ENCODE results near the gene SUMO3. TPM values are rescaled to one million over a fixed set of nuclear protein-coding genes. Genes with fewer than 3 reads are reported as not detected.

The SUMO3 gene
- total and polyA plus RNA-seq, 2 of the 4 experiments (the other 2 are of a cell fraction): 64.9 to 101 TPM

- no peak overlapping the region for H4K5ac ChIP-seq (ENCODE audit: low read depth, low read length)
- intact Hi-C loops (cut with micrococcal nuclease) (no loop called here), in situ Hi-C loops (cut with MboI; ENCODE audit: low sequenced_read_pairs) (no loop called here), dilution Hi-C loops (cut with HindIII; ENCODE audit: low sequenced_read_pairs, unreplicated experiment) (no loop called here)
- no peak overlapping the region for H3K56ac ChIP-seq (ENCODE audit: extremely low read depth, insufficient read depth, low read length)
- H3K18ac ChIP-seq (ENCODE audit: low read depth, low read length): no peak overlapping the region
- H2BK120ac ChIP-seq (ENCODE audit: low read depth, low read length): no peak overlapping the region
- no peak for ATAC-seq (ENCODE audit: low read depth)
- H2BK20ac ChIP-seq (ENCODE audit: low read depth, low read length): no peak overlapping the region
- ChIA-PET POLR2A (ENCODE audit: unreplicated experiment) (no interaction called here), CTCF (interaction anchor here (1.4 kb wide), 1 partner anchor 14 kb away, joined by 3 read pairs; no protein-coding TSS in a partner anchor)
- no peaks in the 10 kb centered on the region for H3K27me3 ChIP-seq (ENCODE audit: control insufficient read depth, insufficient read depth, low read length)
- H3K4me1 ChIP-seq (ENCODE audit: control insufficient read depth, insufficient read depth, low read length): 0 out of 2 replicates have a peak, but pooled peaks cover 2% of the 10 kb centered on the region
- H3K9me1 ChIP-seq (ENCODE audit: insufficient read depth, low read length): peaks cover 6% of the 10 kb centered on the region; the same call in 1 of the 2 replicates
- no peak overlapping the region for H2AFZ ChIP-seq (replicated peaks; ENCODE audit: low read length, poor library complexity)
- H3K36me3 ChIP-seq (ENCODE audit: control insufficient read depth, insufficient read depth, low read length): peaks cover 28% of the 10 kb centered on the region
- no peak overlapping the region for H3K4me3 ChIP-seq (ENCODE audit: insufficient read depth, low read depth, low read length)
- no peak overlapping the region for H4K8ac ChIP-seq (ENCODE audit: low read depth in 2 of 2, low read length in 2 of 2)
- BruUV-seq (replicated peaks): no TSS peak
- peaks cover 13% of the 10 kb centered on the region for H4K20me1 ChIP-seq (ENCODE audit: insufficient read depth, low read length)
- TF ChIP-seq, protein P1, sequence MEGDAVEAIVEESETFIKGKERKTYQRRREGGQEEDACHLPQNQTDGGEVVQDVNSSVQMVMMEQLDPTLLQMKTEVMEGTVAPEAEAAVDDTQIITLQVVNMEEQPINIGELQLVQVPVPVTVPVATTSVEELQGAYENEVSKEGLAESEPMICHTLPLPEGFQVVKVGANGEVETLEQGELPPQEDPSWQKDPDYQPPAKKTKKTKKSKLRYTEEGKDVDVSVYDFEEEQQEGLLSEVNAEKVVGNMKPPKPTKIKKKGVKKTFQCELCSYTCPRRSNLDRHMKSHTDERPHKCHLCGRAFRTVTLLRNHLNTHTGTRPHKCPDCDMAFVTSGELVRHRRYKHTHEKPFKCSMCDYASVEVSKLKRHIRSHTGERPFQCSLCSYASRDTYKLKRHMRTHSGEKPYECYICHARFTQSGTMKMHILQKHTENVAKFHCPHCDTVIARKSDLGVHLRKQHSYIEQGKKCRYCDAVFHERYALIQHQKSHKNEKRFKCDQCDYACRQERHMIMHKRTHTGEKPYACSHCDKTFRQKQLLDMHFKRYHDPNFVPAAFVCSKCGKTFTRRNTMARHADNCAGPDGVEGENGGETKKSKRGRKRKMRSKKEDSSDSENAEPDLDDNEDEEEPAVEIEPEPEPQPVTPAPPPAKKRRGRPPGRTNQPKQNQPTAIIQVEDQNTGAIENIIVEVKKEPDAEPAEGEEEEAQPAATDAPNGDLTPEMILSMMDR (conservative IDR thresholded peaks at IDR 0.05; ENCODE audit: low read depth, low read length): no peak
- no peak for TF ChIP-seq POLR2A (IDR thresholded peaks at IDR 0.05; ENCODE audit: low read depth, low read length)
- no peak for TF ChIP-seq MAZ (IDR thresholded peaks at IDR 0.05; ENCODE audit: borderline replicate concordance, low read depth, low read length)
- TF ChIP-seq SMC3 (IDR thresholded peaks at IDR 0.05; ENCODE audit: low read depth, low read length): no peak
- no peak for TF ChIP-seq RAD21 (IDR thresholded peaks at IDR 0.05; ENCODE audit: low read length)
- no peak for TF ChIP-seq BHLHE40 (IDR thresholded peaks at IDR 0.05; ENCODE audit: low read depth, low read length)
- TF ChIP-seq CHD1 (IDR thresholded peaks at IDR 0.05; ENCODE audit: low read depth, low read length): no peak
- TF ChIP-seq, protein P2, sequence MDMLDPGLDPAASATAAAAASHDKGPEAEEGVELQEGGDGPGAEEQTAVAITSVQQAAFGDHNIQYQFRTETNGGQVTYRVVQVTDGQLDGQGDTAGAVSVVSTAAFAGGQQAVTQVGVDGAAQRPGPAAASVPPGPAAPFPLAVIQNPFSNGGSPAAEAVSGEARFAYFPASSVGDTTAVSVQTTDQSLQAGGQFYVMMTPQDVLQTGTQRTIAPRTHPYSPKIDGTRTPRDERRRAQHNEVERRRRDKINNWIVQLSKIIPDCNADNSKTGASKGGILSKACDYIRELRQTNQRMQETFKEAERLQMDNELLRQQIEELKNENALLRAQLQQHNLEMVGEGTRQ (IDR thresholded peaks at IDR 0.05; ENCODE audit: low read depth, low read length): no peak
- TF ChIP-seq, protein P3, sequence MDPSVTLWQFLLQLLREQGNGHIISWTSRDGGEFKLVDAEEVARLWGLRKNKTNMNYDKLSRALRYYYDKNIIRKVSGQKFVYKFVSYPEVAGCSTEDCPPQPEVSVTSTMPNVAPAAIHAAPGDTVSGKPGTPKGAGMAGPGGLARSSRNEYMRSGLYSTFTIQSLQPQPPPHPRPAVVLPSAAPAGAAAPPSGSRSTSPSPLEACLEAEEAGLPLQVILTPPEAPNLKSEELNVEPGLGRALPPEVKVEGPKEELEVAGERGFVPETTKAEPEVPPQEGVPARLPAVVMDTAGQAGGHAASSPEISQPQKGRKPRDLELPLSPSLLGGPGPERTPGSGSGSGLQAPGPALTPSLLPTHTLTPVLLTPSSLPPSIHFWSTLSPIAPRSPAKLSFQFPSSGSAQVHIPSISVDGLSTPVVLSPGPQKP (IDR thresholded peaks at IDR 0.05; ENCODE audit: borderline replicate concordance, low read depth, low read length): no peak
- no peak for TF ChIP-seq RFX5 (IDR thresholded peaks at IDR 0.05; ENCODE audit: low read depth, low read length)
- no peak for TF ChIP-seq MAFK (IDR thresholded peaks at IDR 0.05; ENCODE audit: low read depth, low read length)
- no peak for TF ChIP-seq NFE2L2 (IDR thresholded peaks at IDR 0.05; ENCODE audit: low read depth, low read length)
- no peak for TF ChIP-seq MXI1 (IDR thresholded peaks at IDR 0.05; ENCODE audit: borderline replicate concordance, low read depth, low read length)
- TF ChIP-seq CEBPB (IDR thresholded peaks at IDR 0.05; ENCODE audit: low read depth, low read length): no peak
- TF ChIP-seq RCOR1 (IDR thresholded peaks at IDR 0.05; ENCODE audit: insufficient replicate concordance, low read length): no peak
- TF ChIP-seq FOS (IDR thresholded peaks at IDR 0.05; ENCODE audit: low read depth, low read length): no peak
- WGBS, 2 experiments (ENCODE audit: extremely low coverage in 2 of 2, insufficient read length in 1 of 2): 98% methylated on average over 5 of the region's 6 CpGs; no CpG with 5 or more reads in 1 of the 2 experiments
- no peak overlapping the region for H4K91ac ChIP-seq (ENCODE audit: insufficient read depth, low read depth, low read length)
- no peak overlapping the region for H3K9ac ChIP-seq (ENCODE audit: low read depth, low read length)
- H3K23ac ChIP-seq (ENCODE audit: low read depth, low read length): no peak overlapping the region
- DNase-seq: no peak
- H3K9me3 ChIP-seq (ENCODE audit: control insufficient read depth, insufficient read depth, low read length): no peaks in the 10 kb centered on the region
- no peak overlapping the region for H2BK5ac ChIP-seq (ENCODE audit: low read depth, low read length, poor library complexity, severe bottlenecking)
- H3K27ac ChIP-seq (ENCODE audit: insufficient read depth, low read length): no peak overlapping the region
- H2BK15ac ChIP-seq (ENCODE audit: low read depth, low read length): no peak overlapping the region
- H3K79me1 ChIP-seq (ENCODE audit: low read depth in 1 of 2, low read length in 2 of 2): peaks cover 34 to 36% of the 10 kb centered on the region in 2 experiments
- no peak overlapping the region for H3K4ac ChIP-seq (ENCODE audit: low read depth, low read length)
- H3K14ac ChIP-seq (replicated peaks; ENCODE audit: low read depth, low read length): no peak overlapping the region
- H2AK9ac ChIP-seq (replicated peaks; ENCODE audit: low read depth, low read length, poor library complexity): no peak overlapping the region
- H3K4me2 ChIP-seq (ENCODE audit: low read depth, low read length): no peak overlapping the region
- H2AK5ac ChIP-seq (ENCODE audit: low read depth, low read length): no peak overlapping the region
Measured at GRCh38 chr21:44778983-44779382, 38.9 kb downstream of the SUMO3 start.

Data from IMR-90 (cell line).